ENCODE measurements around the gene TMEM185A.
"Not testable (repeated sequence)": the region's sequence is repeated elsewhere in the genome, so short reads cannot be mapped to it uniquely, and the experiment has no call there.

DNA sequence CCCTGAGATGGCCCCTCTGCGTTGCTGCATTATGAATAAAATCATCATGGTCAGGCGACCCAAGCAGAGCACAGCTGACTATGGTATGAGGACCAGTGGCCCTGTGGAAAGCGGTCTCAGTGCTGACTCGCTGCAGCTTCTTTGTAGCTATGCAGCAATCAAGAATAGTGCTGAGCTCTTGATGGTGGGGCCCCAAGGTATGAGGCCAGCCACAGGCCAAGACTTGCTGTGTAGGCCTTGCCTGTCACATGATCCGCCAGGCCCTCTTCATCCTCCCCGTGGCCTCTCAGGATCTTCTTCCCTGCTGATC is 79.7 kb downstream of the TMEM185A start:
- not testable (repeated sequence) for TF ChIP-seq CTCF (IDR thresholded peaks at IDR 0.05; ENCODE audit: low read depth, low read length, poor library complexity, severe bottlenecking); EZH2phosphoT487 (IDR thresholded peaks at IDR 0.05; ENCODE audit: borderline replicate concordance, low read length)

Measured in DOHH2 (cell line).